ENCODE measurements around the gene MED13.

The MED13 gene

GRCh38 chr17:62100055-62100454, 35.0 kb upstream of the MED13 start:
- no peak for DNase-seq (ENCODE audit: low read depth in 1 of 2, low spot score in 1 of 2)
- no peak overlapping the region for H3K27ac ChIP-seq (replicated peaks)
- H3K4me3 ChIP-seq (replicated peaks; ENCODE audit: insufficient read depth, low read length), result no peak overlapping the region
- no peak for TF ChIP-seq GABPA (IDR thresholded peaks at IDR 0.05; ENCODE audit: low read depth)
- no peak for TF ChIP-seq POLR2AphosphoS5 (IDR thresholded peaks at IDR 0.05; ENCODE audit: low read depth)
- TF ChIP-seq REST (IDR thresholded peaks at IDR 0.05; ENCODE audit: insufficient replicate concordance, low read depth), result no peak
- TF ChIP-seq CTCF (IDR thresholded peaks at IDR 0.05; ENCODE audit: insufficient read depth, low read length), result no peak
- no peak for TF ChIP-seq SPI1 (IDR thresholded peaks at IDR 0.05; ENCODE audit: borderline replicate concordance, low read depth)
- H3K27me3 ChIP-seq (ENCODE audit: insufficient read depth, poor library complexity, severe bottlenecking), result no peaks in the 10 kb centered on the region

GRCh38 chr17:62099532-62099931, 34.5 kb upstream of the MED13 start:
- no peak overlapping the region for H3K27ac ChIP-seq (replicated peaks)
- TF ChIP-seq GABPA (IDR thresholded peaks at IDR 0.05; ENCODE audit: low read depth) (no peak), CTCF (IDR thresholded peaks at IDR 0.05; ENCODE audit: insufficient read depth, low read length) (no peak), SPI1 (IDR thresholded peaks at IDR 0.05; ENCODE audit: borderline replicate concordance, low read depth) (no peak), POLR2AphosphoS5 (IDR thresholded peaks at IDR 0.05; ENCODE audit: low read depth) (no peak), REST (IDR thresholded peaks at IDR 0.05; ENCODE audit: insufficient replicate concordance, low read depth) (no peak)
- DNase-seq (ENCODE audit: low read depth in 1 of 2, low spot score in 1 of 2), result no peak
- no peak overlapping the region for H3K4me3 ChIP-seq (replicated peaks; ENCODE audit: insufficient read depth, low read length)
- no peaks in the 10 kb centered on the region for H3K27me3 ChIP-seq (ENCODE audit: insufficient read depth, poor library complexity, severe bottlenecking)

- no peak overlapping the region for H3K4me3 ChIP-seq (replicated peaks; ENCODE audit: insufficient read depth, low read length)
- TF ChIP-seq POLR2AphosphoS5 (IDR thresholded peaks at IDR 0.05; ENCODE audit: low read depth), result no peak
- no peak for TF ChIP-seq GABPA (IDR thresholded peaks at IDR 0.05; ENCODE audit: low read depth)
- TF ChIP-seq CTCF (IDR thresholded peaks at IDR 0.05; ENCODE audit: insufficient read depth, low read length), result no peak
- TF ChIP-seq SPI1 (IDR thresholded peaks at IDR 0.05; ENCODE audit: borderline replicate concordance, low read depth), result no peak
- TF ChIP-seq REST (IDR thresholded peaks at IDR 0.05; ENCODE audit: insufficient replicate concordance, low read depth), result no peak
- H3K27ac ChIP-seq (replicated peaks), result no peak overlapping the region
- no peak for DNase-seq (ENCODE audit: low read depth in 1 of 2, low spot score in 1 of 2)
- H3K27me3 ChIP-seq (ENCODE audit: insufficient read depth, poor library complexity, severe bottlenecking), result no peaks in the 10 kb centered on the region
These were observed 33.6 kb upstream of the MED13 start for GRCh38 chr17:62098623-62099231.

All from HL-60 (cell line).